ENCODE results near the gene ZBTB46. TPM values are rescaled to one million over a fixed set of nuclear protein-coding genes. Genes with fewer than 3 reads are reported as not detected.
A peak's percentile ranks its signal among the peaks of the same experiment; 100 is the strongest.

ZBTB46 gene
- total and polyA plus RNA-seq, 9 donors: 4.1 to 55.1 (median 34.7) TPM

- intact Hi-C loops (cut with DNase I): no loop called here
- Histone ChIP-seq H3K4me1 (ENCODE audit: insufficient read depth) (peaks cover 2% of the 10 kb centered on the region), H3K4me3 (no peak overlapping the region), H3K27ac (no peak overlapping the region), H3K27me3 (no peaks in the 10 kb centered on the region), H3K36me3 (no peaks in the 10 kb centered on the region), H3K9me3 (no peaks in the 10 kb centered on the region)
- 74 to 80% (median 75%) methylated on average over 11 to 14 of the region's 14 CpGs for WGBS, 3 donors
- DNase-seq: peak in 1 of 5 donors; percentile 32
- TF ChIP-seq CTCF (IDR thresholded peaks at IDR 0.05): no peak
- no peak for TF ChIP-seq POLR2A (IDR thresholded peaks at IDR 0.05)
- no peak for TF ChIP-seq EP300 (IDR thresholded peaks at IDR 0.05)
Observed at GRCh38 chr20:63701329-63702035, 129.6 kb downstream of the ZBTB46 start.

DNA sequence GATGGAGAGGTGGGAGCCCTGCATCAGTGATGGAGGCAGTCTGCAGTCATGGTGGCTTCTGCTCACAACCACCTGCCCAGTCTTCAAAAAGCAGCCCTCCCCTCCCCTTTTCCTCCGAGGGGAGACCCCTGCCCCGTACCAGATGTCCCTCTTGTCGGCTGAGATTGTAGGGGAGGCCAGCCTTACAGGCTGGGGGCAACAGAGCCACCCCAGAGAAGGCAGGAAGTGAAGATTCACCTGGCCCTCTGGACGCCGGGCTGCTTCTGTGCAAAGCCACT is 130.1 kb downstream of the ZBTB46 start:
- 68 to 70% (median 68%) methylated on average over 5 of the region's 5 CpGs for WGBS, 3 donors
- no peaks in the 10 kb centered on the region for H3K9me3 ChIP-seq
- H3K27me3 ChIP-seq: no peaks in the 10 kb centered on the region
- no peak overlapping the region for H3K27ac ChIP-seq
- DNase-seq: no peak
- intact Hi-C loops (cut with DNase I): no loop called here
- H3K36me3 ChIP-seq: no peaks in the 10 kb centered on the region
- H3K4me3 ChIP-seq: no peak overlapping the region
- peaks cover 2% of the 10 kb centered on the region for H3K4me1 ChIP-seq (ENCODE audit: insufficient read depth)
- TF ChIP-seq EP300 (IDR thresholded peaks at IDR 0.05): no peak
- TF ChIP-seq POLR2A (IDR thresholded peaks at IDR 0.05): no peak
- no peak for TF ChIP-seq CTCF (IDR thresholded peaks at IDR 0.05)

- H3K4me1 ChIP-seq (ENCODE audit: insufficient read depth): peaks cover 2% of the 10 kb centered on the region
- no peak overlapping the region for H3K4me3 ChIP-seq
- peak in 3 of 5 donors; percentile 22 to 43 (median 25) for DNase-seq
- TF ChIP-seq POLR2A (IDR thresholded peaks at IDR 0.05) (no peak), CTCF (IDR thresholded peaks at IDR 0.05) (no peak), EP300 (IDR thresholded peaks at IDR 0.05) (no peak)
- H3K36me3 ChIP-seq: no peaks in the 10 kb centered on the region
- whole genome bisulfite sequencing, 3 donors: 71 to 75% (median 72%) methylated on average over 40 to 43 of the region's 43 CpGs
- H3K27me3 ChIP-seq: no peaks in the 10 kb centered on the region
- H3K27ac ChIP-seq: no peak overlapping the region
- intact Hi-C loops (cut with DNase I): no loop called here
- H3K9me3 ChIP-seq: no peaks in the 10 kb centered on the region
Observed at GRCh38 chr20:63700199-63701050, 130.6 kb downstream of the ZBTB46 start.

GRCh38 chr20:63699466-63700198 is 131.4 kb downstream of the ZBTB46 start:
- intact Hi-C loops (cut with DNase I): no loop called here
- Histone ChIP-seq H3K36me3 (no peaks in the 10 kb centered on the region), H3K9me3 (no peaks in the 10 kb centered on the region), H3K27ac (no peak overlapping the region), H3K4me1 (ENCODE audit: insufficient read depth) (peaks cover 2% of the 10 kb centered on the region), H3K4me3 (no peak overlapping the region), H3K27me3 (no peaks in the 10 kb centered on the region)
- WGBS, 3 donors: 63 to 68% (median 66%) methylated on average over 24 of the region's 24 CpGs
- TF ChIP-seq EP300 (IDR thresholded peaks at IDR 0.05) (no peak), CTCF (IDR thresholded peaks at IDR 0.05) (no peak), POLR2A (IDR thresholded peaks at IDR 0.05) (no peak)
- peak in 4 of 5 donors; percentile 13 to 64 (median 36) for DNase-seq
